Fibroblast of skin of right quadriceps (primary cell): Measurements from ENCODE around the gene UBTD2.
"Not testable (repeated sequence)": the region's sequence is repeated elsewhere in the genome, so short reads cannot be mapped to it uniquely, and the experiment has no call there.

Experiments used
- DNase-seq: peaks from one replicate; pipeline ENCODE4 v3.0.0-alpha.2; 2013

The UBTD2 gene, protein sequence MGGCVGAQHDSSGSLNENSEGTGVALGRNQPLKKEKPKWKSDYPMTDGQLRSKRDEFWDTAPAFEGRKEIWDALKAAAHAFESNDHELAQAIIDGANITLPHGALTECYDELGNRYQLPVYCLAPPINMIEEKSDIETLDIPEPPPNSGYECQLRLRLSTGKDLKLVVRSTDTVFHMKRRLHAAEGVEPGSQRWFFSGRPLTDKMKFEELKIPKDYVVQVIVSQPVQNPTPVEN

DNA sequence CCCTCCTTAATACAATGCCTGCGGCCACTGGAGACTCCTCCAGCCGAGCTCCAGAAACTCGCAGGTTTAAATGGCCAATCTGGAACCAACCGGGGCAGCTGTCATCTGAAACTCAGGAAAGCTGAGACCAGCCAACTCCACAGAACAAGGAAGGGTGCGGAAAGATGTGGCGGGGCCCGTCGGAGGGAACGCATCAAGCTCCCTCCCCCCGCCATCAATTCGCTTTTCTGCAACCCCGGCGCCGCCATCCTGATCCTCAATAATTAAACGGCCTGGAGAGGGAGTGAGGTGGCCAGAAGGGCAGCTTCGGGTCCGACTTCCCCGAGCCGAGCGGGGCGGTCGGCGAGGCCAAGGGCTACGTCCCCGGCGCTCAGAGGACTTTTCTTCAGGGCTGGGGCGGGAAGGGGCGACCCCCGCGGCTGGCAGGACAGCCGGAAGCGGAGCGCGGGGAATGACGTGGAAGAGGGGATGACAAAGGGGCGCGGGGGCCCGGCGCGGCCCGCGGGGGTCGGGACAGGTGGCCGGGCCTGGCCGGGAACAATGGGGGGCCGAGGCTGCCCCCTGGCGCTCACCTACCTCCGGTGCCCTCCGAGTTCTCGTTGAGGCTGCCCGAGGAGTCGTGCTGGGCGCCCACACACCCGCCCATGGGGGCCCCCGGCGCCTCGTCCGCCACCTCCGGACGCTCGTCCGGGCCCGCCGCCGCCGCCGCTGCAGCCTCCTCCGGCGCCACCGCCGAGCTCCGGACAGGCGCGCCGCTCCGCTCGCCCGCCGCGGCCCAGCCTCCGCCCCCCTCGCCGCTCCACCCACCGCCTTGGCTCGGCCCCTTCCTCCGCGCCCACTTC lies at the start of gene UBTD2:
TSS of gene UBTD2 (minus strand) at position 745 of the 842 bp plus-strand sequence. CDS start at position 646, 99 bp downstream.
- DNase-seq: peak; percentile 80

DNA sequence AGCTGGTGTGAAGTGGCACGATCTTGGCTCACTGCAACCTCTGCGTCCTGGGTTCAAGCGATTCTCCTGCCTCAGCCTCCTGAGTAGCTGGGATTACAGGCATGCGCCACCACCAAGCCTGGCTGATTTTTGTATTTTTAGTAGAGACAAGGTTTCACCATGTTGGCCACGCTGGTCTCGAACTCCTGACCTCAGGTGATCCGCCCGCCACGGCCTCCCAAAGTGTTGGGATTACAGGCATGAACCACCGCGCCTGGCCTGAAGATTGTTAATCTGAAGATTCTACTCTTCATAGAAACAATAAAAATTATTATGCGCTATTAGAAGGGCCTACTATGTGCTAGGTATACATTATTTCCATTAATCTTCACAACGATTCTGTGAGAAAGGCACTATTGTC lies 43.3 kb upstream of the UBTD2 start:
- not testable (repeated sequence) for DNase-seq

DNA sequence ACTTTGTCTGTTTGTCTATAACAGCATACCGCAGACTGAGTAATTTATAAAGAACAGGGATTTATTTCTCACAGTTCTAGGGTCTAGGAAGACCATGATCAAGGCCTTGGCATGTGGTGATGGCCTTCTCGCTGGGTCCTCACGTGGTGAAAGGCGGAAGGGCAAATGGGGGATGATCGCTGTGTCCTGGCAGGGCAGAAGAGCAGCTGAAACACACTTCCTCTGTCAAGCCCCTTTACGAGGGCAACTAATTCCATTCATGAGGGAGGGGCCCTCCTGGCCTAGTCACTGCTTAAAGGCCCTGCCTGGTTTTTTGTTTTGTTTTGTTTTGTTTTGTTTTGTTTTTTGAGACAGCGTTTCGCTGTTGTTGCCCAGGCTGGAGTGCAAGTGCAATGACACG lies 41.9 kb upstream of the UBTD2 start:
- no peak for DNase-seq

DNA sequence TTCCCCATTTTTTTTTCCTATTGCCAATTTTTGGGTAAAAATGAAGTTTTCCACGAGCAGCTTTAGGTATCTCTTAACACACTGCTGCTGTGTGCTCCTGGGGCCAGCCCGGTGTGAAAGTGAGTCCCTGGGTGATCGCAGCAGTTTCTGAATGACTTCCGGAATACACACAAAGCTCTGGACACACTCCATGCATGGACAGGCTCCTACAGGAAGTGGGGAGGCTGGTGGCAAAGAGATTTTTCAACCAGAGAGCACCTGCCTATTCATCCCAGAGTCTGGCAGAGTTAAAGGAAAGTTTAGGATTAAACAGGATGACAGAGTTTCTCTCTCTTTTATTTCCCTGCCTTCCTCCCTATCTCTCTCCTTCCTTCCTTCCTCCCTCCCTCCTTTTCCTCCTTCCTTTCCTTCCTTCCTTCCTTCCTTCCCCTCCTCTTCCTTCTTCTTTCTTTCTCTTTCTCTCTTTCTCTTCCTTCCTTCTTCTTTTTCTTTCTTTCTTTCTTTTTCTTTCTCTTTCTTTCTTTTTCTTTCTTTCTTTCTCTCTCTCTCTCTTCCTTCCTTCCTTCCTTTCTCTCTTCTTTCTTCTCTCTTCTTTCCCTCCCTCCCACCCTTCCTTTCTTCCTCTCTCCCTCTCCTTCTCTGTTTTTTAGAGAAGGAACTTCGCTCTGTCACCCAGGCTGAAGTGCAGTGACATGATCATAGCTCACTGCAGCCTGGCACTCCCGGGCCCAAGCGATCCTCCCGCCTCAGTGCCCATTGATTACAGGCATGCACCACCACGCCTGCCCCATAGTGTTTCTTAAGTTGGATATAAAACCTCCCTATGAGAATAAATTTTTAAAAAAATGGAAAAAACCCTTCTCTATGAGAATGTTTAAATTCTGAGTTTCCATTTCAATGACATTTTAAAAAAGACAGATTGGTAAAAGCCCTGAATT lies 38.7 kb upstream of the UBTD2 start:
- DNase-seq: no peak

DNA sequence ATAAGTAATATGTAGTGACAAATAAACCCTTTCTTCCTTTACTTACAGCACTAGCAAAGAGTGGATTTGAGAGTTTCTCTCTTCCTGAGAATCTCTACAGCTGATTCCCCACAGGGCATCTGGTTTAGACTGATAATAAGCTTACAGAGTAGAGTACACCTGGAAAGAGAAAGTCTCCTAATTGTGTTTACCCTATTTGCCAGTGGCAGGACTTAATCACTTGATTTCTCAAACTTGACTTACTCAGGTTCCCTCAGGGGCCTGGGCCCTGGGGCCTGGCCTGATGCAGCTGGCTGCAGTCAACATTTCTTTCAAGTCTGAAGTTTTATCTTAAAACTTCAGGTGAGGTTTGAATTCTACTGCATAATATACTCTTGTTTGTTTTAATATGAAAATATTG lies 38.0 kb upstream of the UBTD2 start:
- DNase-seq: no peak

DNA sequence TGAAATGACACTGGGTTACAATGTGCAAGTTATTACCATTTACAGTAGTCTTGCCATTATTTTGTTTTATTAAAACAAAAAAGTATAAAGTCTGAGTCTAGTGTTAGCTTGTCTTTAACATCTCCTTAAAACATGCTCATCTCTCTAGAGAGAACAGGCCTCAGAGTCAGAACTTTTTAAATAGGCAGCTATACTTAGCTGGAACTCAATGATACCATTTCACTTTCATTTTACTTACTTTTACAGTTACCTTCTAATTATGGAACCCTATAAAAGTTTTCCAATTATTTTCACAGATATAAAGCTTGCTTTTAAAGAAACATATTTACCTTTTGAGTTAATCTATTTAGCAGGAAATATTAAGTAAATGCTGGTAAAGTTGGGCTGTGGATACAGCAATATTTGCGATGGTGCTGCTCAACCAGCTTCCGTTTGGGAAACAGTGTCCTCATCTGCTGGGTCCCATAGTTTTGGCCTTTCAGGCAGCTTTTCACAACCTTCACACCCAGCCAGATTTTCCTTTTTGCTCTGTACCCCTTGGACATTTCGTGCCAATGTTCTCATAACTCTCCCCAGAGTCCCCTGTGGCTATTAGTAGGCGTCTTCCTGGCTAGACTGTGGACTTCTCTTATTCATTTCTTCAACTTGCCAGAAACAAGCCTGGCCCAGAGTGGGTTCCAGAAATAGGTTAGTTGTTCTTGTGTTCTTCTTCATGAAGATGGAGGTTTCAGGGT lies 36.3 kb upstream of the UBTD2 start:
- DNase-seq: no peak

DNA sequence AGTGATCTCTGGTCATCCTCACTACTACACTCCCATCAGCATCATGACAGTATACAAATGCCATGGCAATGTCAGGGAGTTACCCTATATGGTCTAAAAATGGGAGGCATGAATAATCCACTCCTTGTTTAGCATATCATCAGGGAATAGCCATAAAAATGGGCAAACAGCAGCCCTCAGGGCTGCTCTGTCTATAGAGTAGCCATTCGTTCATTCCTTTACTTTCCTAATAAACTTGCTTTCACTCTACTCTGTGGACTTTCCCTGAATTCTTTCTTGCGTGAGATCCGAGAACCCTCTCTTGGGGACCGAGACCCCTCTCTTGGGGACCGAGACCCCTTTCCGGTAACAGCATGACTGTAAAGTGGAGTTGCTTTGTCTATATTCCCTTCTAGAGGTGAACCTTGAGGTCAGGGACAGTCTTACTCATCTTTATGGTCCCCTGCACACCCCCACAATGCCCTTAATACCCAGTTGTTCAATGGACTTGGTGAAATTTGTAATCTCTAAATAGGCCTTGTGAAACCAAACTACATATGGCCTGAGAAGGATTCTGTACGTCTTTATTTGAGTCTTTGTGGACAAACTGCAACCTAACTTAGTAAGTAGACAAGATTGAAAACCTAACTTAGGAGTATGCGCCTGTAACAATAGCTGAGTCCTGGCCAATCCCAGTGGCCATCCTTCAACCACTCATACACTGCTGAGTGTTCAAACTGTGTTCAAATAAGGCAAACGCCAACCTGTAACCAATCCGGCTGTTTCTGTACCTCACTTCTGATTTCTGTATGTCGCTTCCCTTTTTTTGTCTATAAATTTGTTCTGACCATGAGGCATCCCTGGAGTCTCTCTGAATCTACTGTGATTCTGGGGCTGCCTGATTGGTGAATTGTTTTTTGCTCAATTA lies 32.3 kb upstream of the UBTD2 start:
- DNase-seq: no peak

DNA sequence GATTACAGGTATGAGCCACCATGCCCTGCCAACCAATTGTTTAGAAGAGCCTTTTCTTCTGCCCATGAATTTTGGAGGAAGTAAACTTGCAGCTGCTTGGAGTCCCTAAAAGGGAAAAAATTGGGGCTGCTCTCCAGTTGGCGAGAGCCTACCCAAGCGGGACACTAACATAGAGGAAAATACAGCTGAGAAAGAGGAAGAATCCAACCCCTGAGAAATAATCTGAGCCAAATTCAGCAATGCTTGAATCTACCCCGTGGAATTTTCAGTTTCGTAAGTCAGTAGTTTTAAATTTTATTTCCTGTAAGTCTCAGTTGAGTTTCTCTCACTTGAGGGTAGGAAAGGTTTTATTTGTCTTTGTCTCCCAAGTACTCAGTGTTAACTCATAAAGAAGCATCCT lies 30.4 kb upstream of the UBTD2 start:
- DNase-seq: no peak

DNA sequence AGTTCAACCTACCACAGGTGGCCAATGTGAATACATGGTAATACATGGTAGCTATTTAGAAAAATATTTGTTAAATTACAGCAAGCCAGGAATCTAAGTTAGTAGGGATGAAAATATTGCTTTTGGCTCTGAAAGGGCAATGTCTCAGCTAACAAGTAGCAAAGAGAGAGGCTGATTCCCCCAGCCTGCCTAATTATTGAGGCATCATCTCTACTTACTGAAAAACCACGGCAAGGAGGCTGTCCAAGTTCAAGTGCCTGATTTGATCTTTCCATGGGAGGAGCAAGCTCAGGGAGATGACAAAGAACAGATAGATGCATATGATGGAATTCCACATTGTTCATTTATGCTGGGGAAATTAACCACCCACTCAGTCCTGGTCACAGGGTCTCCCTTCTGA lies 28.7 kb upstream of the UBTD2 start:
- DNase-seq: no peak

DNA sequence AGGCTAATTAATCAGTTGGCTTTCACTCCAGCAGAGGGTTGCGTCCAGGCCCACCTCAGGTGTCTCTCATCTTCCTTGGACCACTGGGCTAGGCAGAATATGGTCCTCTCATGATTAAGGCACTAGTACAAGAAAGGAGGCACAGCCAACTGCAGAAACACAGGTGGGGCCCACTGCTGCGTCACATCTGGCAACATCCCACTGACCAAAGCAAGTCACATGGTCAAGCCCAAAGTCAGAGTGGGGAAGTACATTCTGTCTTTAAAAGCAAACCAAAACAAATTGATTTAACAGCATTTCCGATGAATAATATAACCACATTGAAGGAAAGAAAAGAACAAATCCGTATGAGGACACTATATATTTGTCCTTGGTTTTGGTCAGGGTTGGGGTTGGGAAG lies 28.0 kb upstream of the UBTD2 start:
- DNase-seq: no peak

DNA sequence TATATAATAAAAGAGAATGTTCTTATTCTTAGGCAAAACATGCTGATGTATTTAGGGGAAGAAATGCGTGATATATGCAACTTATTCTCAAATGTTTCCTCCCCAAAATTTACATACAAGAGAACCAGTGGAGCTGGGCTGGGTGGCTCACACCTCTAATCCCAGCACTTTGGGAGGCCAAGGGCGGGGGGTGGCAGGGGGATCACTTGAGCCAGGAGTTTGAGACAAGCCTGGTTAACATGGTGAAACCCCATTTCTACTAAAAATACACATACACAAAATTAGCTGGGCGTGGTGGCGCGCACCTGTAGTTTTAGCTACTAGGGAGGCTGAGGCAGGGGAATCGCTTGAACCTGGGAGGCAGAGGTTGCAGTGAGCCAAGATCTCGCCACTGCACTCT lies 27.5 kb upstream of the UBTD2 start:
- DNase-seq: no peak

DNA sequence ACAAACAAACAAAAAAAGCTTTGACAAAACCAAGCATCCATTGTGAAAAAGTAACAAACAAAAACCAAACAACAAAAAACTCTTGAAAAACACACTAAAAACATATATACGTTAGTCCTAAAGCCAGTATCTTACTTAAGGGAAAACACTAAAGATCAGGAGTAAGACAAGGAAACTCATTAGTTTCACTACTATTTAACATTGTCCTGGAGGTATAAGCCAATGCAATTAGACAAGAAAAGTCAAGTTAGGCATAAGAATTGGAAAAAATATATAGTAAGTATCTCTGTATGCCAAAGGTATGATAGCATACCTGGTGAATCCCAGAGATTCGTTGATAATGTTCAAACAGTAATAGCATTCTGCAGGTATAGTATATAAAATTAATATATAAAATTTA lies 21.8 kb upstream of the UBTD2 start:
- no peak for DNase-seq

DNA sequence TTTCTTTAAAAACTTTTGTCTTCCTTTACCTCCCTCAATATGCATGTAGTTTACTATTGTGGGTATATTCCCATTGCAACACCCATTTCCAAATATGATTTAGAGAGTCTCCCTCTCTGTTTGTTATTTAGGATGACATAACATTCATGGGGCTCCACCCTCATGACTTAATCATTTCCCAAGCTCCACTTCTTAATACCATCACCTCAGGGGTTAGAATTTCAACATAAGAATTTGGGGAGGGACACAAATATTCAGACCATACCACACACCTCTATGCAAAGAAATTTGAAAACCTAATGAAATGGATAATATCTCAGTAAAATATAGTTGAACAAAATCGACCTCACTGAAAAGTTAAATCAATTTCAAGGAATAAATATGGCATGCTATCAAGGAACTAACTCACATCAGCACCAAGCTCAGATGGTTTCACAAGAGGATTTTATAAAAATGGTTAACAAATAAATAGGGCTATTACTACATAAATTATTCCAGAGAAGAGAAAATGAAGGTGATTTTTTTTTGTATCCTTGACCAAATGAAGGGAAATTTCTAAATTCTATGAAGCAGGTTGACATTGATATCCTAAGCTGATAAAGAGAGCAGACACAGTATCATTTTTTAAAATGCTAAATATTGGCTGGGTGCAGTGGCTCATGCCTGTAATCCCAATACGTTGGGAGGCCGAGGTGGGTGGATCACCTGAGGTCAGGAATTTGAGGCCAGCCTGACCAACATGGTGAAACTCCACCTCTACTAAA lies 20.2 kb upstream of the UBTD2 start:
- no peak for DNase-seq

DNA sequence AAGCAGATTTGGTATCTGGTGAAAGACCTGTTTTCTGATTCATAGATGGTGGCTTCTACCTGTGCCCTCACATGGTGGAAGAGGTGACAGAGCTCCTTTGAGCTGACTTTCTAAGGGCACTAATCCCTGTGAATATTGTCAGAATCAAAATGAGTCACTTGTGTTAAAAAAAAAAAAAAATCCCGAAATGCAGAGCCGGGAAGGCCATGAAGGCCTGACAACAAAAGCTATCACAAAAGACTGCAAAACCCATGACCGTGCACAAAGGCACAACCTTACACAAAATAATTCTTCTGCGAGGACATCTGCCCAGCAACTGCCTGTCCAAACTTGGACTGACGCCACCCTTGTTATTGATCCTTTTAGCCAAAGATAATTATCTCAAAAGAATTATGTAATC lies 19.6 kb upstream of the UBTD2 start:
- no peak for DNase-seq

DNA sequence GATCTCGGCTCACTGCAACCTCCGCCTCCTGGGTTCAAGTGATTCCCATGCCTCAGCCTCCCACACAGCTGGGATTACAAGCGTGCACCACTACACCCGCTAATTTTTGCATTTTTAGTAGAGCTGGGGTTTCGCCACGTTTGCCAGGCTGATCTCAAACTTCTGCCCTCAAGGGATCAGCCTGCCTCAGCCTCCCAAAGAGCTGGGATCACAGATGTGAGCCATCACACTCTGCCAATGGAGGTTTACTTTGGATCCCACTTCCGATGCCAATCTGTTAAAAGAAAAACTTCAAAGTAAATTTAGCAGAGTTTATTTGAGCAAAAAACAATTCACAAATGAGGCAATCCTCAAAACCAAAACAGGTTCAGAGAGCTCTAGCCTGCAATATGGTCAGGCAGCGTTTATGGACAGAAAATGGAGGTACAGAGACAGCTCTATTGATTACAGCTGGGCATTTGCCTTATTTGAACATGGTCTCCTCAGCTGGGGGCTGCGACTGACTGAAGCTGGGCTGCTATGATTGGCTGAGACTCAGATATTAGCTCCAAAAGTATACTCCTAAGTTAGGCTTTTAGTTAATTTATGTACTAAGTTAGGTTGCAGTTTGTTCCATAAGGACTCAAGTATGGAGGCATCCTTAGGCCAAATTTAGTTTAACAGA lies 18.6 kb upstream of the UBTD2 start:
- DNase-seq: no peak

DNA sequence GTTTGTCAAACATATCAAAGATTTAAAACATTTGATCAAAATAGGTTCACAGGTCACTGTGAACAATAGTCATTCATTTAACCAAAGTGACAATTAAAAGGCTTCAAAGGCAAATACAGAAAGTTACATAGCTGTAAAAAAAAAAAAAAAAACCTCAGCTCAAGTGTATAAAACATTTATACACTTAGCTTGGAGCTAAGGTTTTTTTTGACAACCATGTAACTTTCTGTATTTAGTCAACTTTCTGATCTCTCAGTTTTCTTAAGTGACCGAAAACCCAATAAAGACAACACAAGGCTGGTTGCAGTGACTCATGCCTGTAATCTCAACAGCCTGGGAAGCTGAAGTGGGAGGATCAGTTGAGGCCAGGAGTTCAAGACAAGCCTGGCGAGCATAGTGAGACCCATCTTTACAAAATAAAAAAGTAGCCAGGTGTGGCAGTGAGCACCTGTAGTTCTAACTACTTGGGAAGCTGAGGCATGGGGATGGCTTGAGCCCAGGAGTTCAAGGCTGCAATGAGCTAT lies 16.4 kb upstream of the UBTD2 start:
- no peak for DNase-seq

DNA sequence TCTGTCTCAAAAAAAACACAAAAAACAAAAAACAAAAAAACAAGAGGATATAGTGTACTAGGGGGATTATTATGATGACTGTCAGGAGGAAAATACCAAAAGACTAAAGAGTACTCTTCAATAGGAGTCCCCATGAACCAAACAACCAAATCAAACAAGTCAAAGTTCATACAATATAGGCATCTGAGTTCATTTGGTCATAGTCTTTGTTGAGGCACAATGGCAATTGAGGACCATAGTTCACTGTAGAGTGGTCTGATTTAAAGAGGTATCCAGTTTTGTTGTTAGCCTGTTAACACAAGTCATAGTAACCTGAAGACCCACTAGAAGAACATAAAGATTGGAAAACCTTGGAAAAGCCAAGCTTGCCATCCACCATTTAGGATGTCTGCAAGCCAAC lies 11.3 kb upstream of the UBTD2 start:
- DNase-seq: no peak

DNA sequence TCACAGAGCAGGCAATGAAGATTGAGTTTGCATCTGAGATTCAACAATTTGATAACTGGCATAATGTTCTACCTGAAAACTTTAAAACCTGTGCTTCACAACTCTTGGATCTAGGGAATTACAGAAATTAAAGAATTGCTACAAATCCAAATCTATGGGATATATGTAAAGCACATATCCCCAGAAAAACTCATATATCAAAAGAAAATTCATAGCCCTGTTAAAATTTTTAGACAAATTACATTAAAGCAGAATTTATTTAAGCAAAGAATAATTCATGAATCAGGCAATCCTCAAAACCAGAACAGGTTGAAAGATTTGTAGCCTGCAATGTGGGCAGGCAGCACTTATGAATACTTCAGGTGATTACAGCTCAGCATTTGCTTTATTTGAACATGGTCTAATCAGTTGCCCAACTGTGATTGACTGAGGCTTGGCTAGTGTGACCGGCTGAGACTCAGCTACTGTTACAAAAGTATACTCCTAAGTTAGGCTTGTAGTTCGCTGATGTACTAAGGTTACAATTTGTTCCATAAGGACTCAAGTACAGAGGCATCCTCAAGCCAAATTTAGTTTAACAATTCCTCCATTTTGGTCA lies 10.3 kb upstream of the UBTD2 start:
- DNase-seq: no peak

DNA sequence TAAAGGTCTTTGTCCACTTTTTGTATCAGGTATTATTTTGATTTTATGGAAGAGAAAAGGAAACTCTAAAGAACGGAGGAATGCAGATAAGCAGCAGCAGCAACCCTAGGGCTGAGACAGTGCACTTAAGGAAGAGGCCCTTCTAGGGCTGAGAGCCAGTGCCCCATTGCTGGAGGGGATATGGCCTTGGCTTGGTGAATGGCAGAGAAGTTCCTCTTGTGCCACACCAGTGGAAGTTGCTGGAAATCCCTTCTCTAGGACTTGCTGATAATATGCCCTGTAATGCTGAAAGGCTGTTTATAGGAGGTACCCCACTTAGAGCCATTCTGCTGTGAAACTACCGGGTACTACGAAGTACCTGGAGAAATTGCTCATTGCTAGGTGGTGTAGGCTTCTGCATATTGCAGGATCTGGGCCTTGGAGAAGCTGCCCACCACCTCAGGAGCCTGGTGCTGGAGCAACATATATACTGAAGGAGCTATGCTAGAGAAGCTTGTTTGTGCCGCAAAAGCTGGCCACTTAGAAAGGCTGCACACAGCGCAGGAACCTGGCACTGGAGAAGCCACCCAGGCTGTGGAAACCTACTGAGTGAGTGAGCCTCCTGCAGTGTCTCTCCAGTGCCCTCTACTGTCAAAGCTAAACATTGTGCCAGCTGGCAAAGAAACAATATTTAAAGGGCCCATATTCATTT lies 9.6 kb upstream of the UBTD2 start:
- DNase-seq: peak; percentile 66
